Left renal cortex interstitium (tissue), 4 donors: ENCODE data around the gene RNF41. TPM values are rescaled to one million over a fixed set of nuclear protein-coding genes. Genes with fewer than 3 reads are reported as not detected.

ENCODE experiments used
- DNase-seq, 4 donors: peaks; one replicate each; pipeline ENCODE4 v3.0.0-alpha.2; 2013; ENCODE audit warnings: low read depth in 4 of 4, low spot score in 2 of 4, missing footprints in 1 of 4
- polyA plus RNA-seq, 4 donors: library from polyadenylated mRNA; unstranded; fragments of 120-200 nt; gene quantifications; one replicate each; pipeline ENCODE4 v1.2.1, GENCODE V29; 2013; ENCODE audit not compliant: insufficient read length in 4 of 4

Gene RNF41
- polyA plus RNA-seq, 4 donors, result 44.0 to 46.6 (median 45.4) TPM

DNA sequence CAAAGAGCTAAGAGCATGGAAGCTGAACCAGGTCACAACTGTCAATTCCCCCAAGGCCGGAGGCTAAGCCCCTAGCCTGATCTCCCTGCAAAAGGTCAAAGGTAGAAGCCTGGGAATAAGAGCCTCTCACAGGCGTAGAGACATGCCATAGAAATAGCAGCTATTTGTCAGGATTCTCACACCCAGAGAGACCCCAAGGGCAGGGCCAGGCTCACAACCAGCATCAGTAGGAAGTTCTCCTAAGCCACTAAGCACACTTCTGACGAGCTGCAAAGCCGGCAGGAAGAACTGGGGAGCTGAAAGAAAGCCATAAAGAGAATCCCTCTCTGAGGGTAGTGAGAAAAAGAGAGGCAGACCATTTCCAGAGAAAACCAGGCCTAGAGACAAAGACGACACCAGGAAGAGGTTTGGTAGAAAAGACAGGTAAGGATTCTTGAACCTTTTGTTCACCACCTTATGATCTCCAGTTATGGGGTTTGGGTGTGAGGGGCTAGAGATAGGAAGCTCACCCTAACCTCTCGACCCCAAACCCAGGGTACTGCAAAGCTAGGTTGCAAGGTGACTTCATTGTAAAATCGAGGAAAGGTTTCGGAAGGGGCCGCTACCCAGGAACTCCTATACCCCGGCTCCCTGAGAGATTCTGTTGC, 33.5 kb downstream of the RNF41 start:
- no peak for DNase-seq

GRCh38 chr12:56186957-56187356, 34.8 kb downstream of the RNF41 start:
- DNase-seq, result no peak

DNA sequence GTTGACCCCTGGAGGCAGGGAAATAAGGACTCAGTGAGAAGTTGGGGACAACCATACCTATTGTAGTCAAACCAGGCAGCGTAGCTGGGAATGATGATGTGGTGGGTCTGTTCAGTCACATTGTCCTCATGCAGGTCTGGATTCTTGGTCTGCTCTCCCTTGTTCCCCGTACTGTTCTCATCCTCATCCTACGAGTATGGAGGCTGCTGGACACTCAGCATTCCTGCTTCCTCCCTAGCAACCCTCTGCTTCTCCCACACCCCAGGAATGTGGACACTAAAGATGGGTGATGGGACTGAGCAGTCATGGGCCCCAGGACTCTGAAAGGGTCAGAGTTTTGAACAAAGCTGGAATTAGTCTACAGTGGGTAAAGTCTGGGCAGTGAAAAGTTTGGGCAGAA, 43.4 kb downstream of the RNF41 start:
- DNase-seq, result no peak

DNA sequence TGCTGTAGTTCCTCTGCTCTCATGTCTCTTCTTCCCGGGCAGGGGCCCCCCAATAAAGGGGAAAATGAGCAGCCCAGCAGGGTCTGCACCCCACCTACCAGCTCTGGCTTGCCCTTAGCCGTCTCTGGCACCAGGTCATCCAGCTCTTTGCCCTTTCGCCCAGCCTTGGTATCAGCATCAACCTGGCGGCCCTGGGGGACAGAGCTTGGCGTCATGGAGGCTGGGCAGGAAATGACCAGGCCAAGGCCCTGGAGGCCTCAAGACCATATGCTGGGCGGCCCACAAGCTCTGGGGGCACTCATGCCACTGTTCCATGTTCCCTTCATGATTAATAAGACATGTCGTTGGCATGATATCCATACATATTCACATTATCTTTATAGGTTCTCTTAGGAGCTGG, 48.9 kb downstream of the RNF41 start:
- DNase-seq, result no peak

- DNase-seq, result no peak
These were observed 52.4 kb downstream of the RNF41 start for GRCh38 chr12:56169229-56169759.

DNA sequence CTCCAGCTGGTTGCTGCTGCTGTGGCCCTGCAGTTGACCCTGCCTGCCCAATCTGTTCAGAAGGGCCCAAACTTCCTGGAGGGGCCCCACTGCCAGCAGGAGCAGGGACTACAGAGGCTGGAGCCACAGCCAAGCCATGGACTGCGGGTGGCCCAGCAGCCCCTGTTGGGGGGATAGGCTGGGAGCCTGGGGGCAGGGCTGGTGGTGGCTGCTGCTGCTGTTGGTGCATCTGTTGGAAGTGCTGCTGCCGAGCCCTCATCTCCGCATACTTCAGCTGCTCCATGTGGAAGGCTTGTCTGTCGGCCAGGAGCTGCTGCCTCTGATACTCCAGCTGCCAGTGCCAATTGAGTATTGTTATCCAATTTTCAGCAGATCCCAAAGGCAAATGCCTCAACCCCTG, 56.4 kb downstream of the RNF41 start:
- no peak for DNase-seq

GRCh38 chr12:56164345-56164729, 57.4 kb downstream of the RNF41 start:
- DNase-seq, result no peak

GRCh38 chr12:56163533-56164344, 58.0 kb downstream of the RNF41 start:
- no peak for DNase-seq

GRCh38 chr12:56162468-56163290, 59.0 kb downstream of the RNF41 start:
- DNase-seq, result no peak

- DNase-seq, result no peak
These were observed 59.9 kb downstream of the RNF41 start for GRCh38 chr12:56161690-56162351.

DNA sequence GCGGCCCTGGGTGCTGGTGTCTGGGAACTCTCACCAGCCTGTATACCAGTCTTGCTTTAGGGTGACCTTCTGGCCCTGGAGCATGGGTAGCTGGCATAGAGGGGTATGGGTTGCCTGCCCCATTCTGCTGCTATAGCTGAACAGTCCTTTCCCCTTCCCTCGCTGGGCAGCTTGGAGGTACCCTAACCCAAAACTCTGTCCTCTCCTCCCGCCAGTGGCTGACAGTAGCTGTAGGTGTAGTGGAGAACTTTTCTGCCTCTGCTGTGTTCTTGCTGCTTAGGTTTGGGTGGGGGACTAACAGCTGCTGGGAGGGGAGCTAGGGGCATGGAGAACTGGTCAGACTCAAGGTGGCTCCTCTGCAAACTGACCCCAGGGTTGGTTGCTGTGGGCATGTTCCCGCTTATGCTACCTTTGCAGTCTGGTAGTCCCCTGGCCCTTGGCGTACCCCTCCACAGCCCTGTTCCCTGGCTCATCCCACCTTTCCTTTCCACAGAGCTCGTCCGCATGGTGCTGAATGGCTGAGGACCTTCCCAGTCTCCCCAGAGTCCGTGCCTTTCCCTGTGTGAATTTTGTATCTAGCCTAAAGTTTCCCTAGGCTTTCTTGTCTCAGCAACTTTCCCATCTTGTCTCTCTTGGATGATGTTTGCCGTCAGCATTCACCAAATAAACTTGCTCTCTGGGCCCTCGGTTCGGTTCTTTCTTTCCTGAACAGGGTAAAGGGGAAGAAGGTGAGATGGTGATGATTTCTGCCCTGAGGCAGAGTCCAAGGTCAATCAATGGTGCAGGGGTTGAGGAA, 60.6 kb downstream of the RNF41 start:
- no peak for DNase-seq

DNA sequence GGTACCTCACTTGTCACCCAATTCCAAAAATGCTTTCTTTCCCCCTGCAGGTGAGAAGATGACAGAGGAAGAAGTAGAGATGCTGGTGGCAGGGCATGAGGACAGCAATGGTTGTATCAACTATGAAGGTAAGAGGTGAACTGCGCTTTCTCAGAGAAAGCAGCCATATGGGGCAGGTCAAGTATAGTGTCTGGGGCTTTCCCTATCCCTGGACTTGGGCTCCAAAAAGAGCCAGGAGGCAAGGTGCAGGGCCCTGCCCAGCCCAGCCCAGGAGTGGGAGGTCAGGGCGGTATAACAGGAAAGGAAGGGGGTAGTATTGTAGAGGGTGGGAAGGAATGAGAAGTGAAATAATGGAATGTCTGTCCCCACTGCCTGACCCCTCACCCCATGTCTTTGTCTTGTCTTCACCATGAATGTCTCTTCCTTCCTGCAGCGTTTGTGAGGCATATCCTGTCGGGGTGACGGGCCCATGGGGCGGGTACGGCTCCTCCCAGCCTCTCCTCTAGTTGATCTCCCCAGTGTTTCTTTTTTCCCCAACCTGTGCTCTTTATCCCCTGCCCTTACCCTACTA, 61.4 kb downstream of the RNF41 start:
- no peak for DNase-seq

GRCh38 chr12:56159482-56160192, 62.1 kb downstream of the RNF41 start:
- no peak for DNase-seq

GRCh38 chr12:56158926-56159461, 62.7 kb downstream of the RNF41 start:
- DNase-seq, result peak in 2 of 4 donors; percentile 32 to 41

GRCh38 chr12:56158029-56158925, 63.4 kb downstream of the RNF41 start, which contains the start of gene MYL6:
TSS of gene MYL6 (plus strand) at chr12:56158359. CDS start at chr12:56158402, 43 bp downstream.
- DNase-seq, result peak; percentile 92 to 98 (median 94)

DNA sequence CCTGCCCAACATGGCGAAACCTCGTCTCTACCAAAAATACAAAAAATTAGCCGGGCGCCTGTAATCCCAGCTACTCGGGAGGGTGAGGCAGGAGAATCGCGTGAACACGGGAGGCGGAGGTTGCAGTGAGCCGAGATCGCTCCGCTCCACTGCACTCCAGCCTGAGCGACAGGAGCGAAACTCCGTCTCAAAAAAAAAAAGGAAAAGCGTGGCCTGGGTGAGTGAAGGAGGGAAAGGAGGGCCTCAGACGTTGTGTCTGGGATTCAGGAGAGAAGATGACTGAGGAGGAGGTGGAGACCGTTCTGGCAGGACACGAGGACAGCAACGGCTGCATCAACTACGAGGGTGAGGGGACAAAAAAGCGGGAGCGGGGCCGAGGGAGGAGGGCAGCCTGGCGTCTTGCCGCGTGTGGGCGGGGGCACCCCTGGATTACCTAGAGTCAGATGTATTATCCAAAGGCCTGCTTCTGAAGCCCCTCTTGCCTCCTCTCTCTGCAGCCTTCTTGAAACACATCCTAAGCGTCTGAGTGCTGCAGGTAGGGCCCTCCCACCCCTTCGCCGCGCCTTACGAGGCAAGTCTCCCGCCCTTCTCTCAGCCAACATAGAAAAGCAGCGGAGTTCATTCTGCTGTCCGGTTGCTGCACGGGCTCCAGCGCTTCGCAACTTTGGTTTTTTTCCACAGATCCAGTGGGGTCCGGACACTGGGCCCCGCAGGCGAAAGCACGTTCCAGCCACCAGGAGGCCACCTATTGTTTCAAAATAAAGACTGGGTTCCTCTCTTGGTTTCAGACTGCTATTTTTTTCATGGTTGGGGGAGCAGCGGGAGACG, 64.3 kb downstream of the RNF41 start:
- peak; percentile 81 to 86 (median 84) for DNase-seq
